Activated T-cell treated with anti-CD3 and anti-CD28 coated beads, Interleukin-2, amount 50 U/mL, for 1 hour (primary cell): ENCODE data around the gene SH2B2.

Source experiments
- DNase-seq: peaks from one replicate; pipeline ENCODE4 v3.0.0-alpha.2; 2020

The SH2B2 gene

GRCh38 chr7:102286237-102287110 is at the start of gene SH2B2:
SH2B2 (plus strand) TSS chr7:102286868; CDS start chr7:102300551, 13,683 bp downstream.
- peak; percentile 74 for DNase-seq

DNA sequence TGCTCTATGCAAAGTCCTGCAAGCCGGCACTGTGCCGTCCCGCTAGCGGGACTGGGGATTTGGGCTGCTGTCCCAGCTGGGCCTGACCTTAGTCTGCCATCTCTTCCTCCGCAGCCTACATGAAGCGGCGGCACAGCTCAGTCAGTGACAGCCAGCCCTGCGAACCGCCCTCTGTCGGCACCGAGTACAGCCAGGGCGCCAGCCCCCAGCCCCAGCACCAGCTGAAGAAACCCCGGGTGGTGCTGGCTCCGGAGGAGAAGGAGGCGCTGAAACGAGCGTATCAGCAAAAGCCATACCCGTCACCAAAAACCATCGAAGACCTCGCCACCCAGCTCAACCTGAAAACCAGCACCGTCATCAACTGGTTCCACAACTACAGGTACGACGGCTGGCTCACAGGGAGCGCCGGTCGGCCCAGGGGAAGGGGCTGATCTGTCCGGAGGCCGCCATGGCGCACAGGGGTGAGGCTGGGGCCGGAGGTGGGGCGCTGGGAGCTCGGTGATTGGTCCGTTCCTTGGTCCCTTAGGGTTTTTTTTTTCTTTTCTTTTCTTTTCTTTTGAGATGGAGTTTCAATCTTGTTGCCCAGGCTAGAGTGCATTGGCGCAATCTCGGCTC is 47.4 kb upstream of the SH2B2 start:
- no peak for DNase-seq

DNA sequence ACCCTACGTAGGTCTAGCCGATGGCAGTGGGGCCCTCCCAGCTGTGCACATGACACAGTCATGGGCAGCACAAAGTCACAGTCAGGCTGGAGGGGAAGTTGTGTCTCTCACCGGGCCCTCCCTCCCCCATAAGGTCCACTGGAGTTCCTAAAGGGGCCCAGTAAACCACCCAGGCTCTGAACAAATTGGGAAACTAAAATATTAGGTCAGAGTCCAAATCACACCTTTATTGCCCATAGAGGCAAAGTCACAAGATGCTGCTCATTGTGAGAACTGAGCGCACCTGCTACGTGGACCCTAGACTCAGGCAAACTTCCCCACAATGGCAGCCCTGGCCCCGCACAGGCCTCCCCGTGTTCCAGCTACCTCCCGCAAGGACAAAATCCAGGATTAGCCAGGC is 45.2 kb upstream of the SH2B2 start:
- no peak for DNase-seq

DNA sequence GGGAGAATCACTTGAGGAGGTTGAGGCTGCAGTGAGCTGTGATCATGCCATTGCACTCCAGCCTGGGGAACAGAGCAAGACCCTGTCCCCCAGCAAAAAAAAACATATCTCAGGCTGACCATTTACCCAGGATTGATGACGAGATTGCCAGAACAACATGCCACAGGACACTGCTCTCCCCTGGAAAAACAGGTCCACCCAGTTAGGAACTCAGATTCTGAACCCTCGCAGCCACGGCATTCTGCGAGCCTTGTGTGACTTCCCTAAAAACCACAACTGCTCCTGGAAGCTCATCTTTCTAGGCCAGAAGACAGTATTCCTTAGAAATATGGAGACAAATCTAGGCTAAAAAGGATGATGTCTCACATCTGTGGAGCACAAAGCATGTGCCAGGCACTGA is 42.1 kb upstream of the SH2B2 start:
- no peak for DNase-seq

GRCh38 chr7:102248081-102248455 is 38.6 kb upstream of the SH2B2 start:
- DNase-seq = no peak

DNA sequence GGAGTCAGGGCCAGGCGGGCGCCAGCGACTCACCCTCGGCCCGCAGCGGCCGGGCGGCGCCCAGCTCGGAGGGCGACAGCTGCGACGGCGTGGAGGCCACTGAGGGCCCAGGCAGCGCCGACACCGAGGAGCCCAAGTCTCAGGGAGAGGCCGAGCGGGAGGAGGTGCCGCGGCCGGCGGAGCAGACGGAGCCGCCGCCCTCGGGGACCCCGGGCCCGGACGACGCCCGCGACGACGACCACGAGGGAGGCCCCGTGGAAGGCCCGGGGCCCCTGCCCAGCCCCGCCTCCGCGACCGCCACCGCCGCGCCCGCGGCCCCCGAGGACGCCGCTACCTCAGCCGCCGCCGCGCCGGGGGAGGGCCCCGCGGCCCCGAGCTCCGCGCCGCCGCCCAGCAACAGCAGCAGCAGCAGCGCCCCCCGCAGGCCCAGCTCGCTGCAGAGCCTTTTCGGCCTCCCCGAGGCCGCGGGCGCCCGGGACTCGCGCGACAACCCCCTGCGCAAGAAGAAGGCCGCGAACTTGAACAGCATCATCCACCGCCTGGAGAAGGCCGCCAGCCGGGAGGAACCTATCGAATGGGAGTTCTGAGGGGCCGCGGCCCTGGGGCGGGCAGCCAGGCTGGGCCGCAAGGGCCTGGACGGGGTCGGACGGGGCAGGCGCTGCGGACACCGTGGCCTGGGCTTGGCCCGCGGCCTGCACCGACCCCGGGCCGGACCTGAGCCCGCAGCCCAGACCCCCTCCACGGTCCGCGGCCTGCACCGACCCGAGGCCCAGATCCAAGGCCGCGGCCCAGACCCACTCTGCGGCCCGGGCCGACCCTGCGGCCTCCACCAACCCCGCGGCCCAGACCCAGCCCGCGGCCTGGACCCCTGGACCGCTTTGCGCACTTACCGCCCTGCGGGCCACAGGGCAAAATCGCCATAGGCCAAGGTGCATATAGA is 37.9 kb upstream of the SH2B2 start:
- no peak for DNase-seq

- DNase-seq = no peak
Observed at GRCh38 chr7:102251531-102252365, 34.9 kb upstream of the SH2B2 start.

DNA sequence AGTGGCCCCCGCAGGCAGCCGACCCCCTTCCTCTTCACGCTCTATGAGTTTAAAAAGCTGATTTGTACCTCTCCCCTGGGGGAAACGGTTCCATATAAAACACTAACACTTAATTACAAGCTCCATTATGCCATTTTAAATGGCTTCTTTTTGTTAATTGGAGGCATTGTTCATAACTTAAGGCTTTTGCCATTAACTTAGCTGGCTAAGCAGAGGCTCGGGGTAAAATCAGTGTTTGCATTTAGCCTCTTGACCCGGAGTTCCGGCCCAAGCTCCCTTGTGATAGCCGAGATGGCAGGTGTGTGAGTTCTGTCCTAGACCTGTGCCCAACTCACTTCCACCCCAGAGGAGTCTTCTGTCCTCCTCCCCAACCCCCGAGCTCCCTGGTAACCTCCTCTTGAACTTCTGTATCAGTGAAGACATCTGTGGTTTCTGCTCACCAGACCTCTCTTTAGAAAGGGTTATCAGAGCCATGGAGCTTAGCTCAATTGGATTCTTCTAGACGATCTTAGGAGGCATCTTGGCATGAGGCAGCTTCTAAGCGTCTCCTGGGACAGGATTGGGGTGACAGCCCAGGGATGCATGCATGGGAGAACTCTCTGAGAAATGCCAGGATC is 34.2 kb upstream of the SH2B2 start:
- no peak for DNase-seq

DNA sequence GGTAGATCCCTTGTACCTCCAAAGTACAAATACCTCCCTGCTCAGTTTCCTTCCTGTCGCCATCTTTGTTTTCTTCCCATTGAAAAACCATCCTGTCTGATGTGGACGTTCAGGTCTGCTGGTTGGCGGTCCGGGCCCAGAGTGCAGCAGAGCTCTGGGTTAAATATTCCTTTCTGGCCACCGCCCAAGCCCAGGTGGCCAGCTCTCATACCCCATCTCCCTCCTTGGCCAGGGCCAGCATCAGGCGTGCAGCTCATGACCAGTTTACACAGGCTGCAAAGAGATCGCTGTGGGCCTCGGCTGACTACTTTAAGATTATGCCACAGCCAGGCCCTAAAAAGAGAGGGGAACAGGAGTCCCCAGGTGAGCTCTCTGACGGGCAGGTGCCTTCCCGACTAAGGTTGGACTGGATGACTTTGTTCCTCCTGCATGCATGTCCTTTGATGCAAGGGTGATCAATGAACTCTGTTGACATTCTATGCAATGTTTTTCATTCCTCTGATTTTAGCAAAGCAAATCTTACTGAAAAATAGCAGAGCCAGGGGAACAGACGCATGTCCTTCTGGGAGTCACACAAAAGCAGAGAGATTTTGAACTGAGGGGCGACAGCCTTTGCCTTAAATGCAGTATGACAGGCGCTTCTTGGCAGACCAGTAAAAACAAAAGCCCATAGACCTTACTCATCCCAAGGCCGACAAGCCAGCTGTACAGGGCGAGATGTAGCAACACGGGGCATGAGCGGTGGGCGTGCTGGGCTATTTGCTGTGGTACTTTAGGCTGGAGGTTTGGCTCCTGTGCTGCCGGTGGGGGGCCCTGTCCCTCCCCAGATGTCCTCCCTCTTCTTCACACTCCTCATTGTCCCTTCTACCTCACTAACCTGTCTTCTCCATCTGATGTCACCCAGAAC is 33.3 kb upstream of the SH2B2 start:
- DNase-seq = no peak

- no peak for DNase-seq
Observed at GRCh38 chr7:102253973-102254370, 32.7 kb upstream of the SH2B2 start.

GRCh38 chr7:102254521-102254920 is 32.1 kb upstream of the SH2B2 start:
- no peak for DNase-seq

DNA sequence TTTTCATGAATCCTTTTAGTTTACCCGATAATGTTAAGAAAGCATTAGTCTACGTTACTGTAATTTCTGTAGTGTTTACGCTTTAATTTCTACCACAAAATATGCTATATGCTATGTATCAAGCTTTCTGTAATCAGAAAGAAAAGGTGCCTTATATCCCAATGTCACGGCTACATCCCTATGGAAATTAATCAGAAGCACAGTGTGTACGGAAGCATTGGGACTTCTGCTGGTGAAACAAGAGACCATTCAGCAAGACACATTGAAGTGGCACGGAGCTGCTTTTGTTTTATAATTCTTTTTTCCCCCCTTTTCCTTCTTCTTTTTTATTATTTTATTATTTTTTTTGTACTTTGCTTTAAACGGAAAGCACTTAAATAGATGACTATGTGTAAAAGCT is 31.2 kb upstream of the SH2B2 start:
- no peak for DNase-seq

- DNase-seq = no peak
Observed at GRCh38 chr7:102255916-102256315, 30.8 kb upstream of the SH2B2 start.

DNA sequence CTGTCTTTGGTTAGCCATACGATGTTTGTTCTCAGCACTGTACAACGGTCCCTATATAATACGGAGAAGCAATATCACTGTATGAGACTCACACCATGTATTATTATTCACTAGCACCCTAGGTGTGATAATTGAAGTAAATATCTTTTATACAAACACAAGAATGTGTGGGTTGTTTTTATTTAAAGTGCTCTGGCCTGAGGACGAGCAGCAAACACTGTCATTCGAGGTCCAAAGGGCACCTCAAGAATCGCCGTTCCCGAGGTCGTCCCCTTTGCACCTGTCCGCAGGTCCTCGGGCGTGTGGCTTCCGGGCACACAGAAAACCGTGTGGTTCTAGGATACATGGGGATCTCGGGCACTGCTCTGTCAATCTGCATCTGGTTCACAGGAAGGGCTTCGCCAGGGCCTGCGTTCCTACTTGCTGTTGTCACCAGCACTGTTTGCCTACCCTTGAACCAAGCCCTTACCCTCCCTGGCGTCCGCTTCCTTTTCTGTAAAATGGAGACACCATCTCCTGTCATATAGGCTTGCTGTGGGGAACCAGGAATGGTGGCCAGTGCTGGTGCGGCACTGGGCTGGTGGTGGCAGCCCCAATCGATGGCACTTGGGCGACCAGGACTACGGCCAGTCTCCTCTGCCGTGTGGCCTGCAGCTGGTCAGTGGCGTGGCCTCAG is 28.5 kb upstream of the SH2B2 start:
- no peak for DNase-seq

GRCh38 chr7:102258749-102259107 is 27.9 kb upstream of the SH2B2 start:
- DNase-seq = no peak

GRCh38 chr7:102260856-102261255 is 25.8 kb upstream of the SH2B2 start:
- no peak for DNase-seq

GRCh38 chr7:102261451-102261850 is 25.2 kb upstream of the SH2B2 start:
- DNase-seq = no peak

DNA sequence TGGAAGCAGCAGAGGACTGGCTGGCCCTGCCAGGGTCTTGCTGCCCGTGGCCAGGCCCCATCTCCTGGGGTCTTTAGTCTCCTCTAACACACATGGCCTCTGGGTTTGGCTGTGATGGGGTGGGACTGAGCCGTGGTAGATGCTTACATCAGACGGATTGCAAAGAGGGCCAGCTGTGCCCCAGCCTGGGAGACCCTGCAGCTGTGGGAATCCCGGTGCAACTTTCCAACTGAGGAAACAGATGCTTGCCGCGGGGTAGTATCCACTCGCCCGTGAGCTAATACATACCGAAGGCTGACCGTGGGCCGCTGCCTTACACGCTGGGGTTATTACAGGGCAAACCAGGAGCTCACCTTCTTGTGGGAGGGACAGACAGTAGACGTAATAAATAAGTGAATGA is 24.1 kb upstream of the SH2B2 start:
- no peak for DNase-seq

GRCh38 chr7:102264367-102264891 is 22.2 kb upstream of the SH2B2 start:
- no peak for DNase-seq

- DNase-seq = no peak
Observed at GRCh38 chr7:102266541-102266940, 20.1 kb upstream of the SH2B2 start.
